ENCODE data around the gene IFNA8. TPM values are rescaled to one million over a fixed set of nuclear protein-coding genes. Genes with fewer than 3 reads are reported as not detected.

Gene IFNA8
- total RNA-seq, 1 experiment from 2014 or later, result not detected

DNA sequence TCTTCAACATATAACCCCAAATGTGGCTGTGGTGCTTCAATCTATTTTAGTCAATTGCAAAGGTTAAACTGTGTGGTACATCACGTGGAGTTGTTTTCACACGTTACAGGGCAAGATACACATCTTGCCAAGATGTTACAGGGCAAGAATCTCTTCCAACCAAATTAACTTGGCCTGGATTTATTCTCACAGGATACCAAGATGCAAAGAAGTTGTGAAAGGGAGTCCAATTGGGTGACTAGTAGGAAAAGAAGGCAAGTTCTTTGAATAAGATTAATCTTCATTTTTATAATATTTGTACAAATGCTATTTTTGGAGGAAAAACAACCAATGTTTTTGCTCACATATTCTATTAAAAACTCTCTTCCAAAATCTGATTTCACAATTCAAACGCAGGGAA is 4.8 kb upstream of the IFNA8 start:
- Histone ChIP-seq H3T11ph (ENCODE audit: low read length) (no peak overlapping the region), H3K27me3 (ENCODE audit: insufficient read depth, low read length) (peaks cover 6% of the 10 kb centered on the region; the same call in 1 of the 2 replicates), H3K18ac (ENCODE audit: insufficient read length, low read depth, low read length) (no peak overlapping the region), H3K9me3 (ENCODE audit: control insufficient read depth, low read depth, low read length) (no peaks in the 10 kb centered on the region), H3K23ac (ENCODE audit: insufficient read length, low read depth, low read length) (no peak overlapping the region), H3K27ac (ENCODE audit: insufficient read length, low read depth, low read length) (no peak overlapping the region), H3K79me1 (ENCODE audit: insufficient read depth, low read depth, low read length, poor library complexity, severe bottlenecking) (no peaks in the 10 kb centered on the region), H3K4ac (ENCODE audit: low read depth, low read length) (no peak overlapping the region), H4K8ac (replicated peaks; ENCODE audit: insufficient read length, low read depth, low read length) (no peak overlapping the region), H2BK20ac (ENCODE audit: low read depth, low read length, poor library complexity, severe bottlenecking) (no peak overlapping the region), H3K9ac (ENCODE audit: extremely low read depth, insufficient read length, low read length) (no peak overlapping the region), H3K4me1 (ENCODE audit: insufficient read depth, low read length) (no peaks in the 10 kb centered on the region), H2BK120ac (ENCODE audit: low read depth, low read length, poor library complexity, severe bottlenecking) (no peak overlapping the region), H2AK5ac (ENCODE audit: insufficient read length, low read length) (no peak overlapping the region), H3K56ac (ENCODE audit: insufficient read length, low read depth, low read length) (no peak overlapping the region), H4K5ac (ENCODE audit: insufficient read length, low read depth, low read length) (no peak overlapping the region), H3K14ac (ENCODE audit: insufficient read depth, low read length) (no peak overlapping the region), H3K79me2 (ENCODE audit: insufficient read depth, low read length) (no peaks in the 10 kb centered on the region), H4K91ac (ENCODE audit: insufficient read length, low read depth, low read length) (no peak overlapping the region), H3K4me2 (ENCODE audit: insufficient read depth, insufficient read length, low read length) (no peak overlapping the region), H3K23me2 (ENCODE audit: insufficient read length, low read depth, low read length, poor library complexity, severe bottlenecking) (no peaks in the 10 kb centered on the region), H2BK12ac (ENCODE audit: insufficient read length, low read depth, low read length) (no peak overlapping the region), H4K20me1 (ENCODE audit: control insufficient read depth, insufficient read depth, insufficient read length) (no peaks in the 10 kb centered on the region), H2AFZ (ENCODE audit: low read length) (no peak overlapping the region), H2BK5ac (ENCODE audit: insufficient read length, low read length) (no peak overlapping the region), H2BK15ac (ENCODE audit: low read depth, low read length) (no peak overlapping the region)
- WGBS (ENCODE audit: extremely low coverage, insufficient read length, low lambda C conversion rate), result no CpG with 5 or more reads among the region's 3 CpGs
- H3K4me1 Mint-ChIP-seq, result peaks cover 5 to 6% of the 10 kb centered on the region in 2 experiments
- peaks cover 59% of the 10 kb centered on the region for H3K27me3 Mint-ChIP-seq (ENCODE audit: low read depth)
- TF ChIP-seq, protein P1, sequence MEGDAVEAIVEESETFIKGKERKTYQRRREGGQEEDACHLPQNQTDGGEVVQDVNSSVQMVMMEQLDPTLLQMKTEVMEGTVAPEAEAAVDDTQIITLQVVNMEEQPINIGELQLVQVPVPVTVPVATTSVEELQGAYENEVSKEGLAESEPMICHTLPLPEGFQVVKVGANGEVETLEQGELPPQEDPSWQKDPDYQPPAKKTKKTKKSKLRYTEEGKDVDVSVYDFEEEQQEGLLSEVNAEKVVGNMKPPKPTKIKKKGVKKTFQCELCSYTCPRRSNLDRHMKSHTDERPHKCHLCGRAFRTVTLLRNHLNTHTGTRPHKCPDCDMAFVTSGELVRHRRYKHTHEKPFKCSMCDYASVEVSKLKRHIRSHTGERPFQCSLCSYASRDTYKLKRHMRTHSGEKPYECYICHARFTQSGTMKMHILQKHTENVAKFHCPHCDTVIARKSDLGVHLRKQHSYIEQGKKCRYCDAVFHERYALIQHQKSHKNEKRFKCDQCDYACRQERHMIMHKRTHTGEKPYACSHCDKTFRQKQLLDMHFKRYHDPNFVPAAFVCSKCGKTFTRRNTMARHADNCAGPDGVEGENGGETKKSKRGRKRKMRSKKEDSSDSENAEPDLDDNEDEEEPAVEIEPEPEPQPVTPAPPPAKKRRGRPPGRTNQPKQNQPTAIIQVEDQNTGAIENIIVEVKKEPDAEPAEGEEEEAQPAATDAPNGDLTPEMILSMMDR (conservative IDR thresholded peaks at IDR 0.05), result no peak
- H3K27ac Mint-ChIP-seq, result no peak overlapping the region
- no peaks in the 10 kb centered on the region for H3K36me3 Mint-ChIP-seq (ENCODE audit: insufficient read depth in 1 of 3, low read depth in 3 of 3)
- H3K9me3 Mint-ChIP-seq, result no peaks in the 10 kb centered on the region
- DNase-seq, result no peak
- H3K4me3 Mint-ChIP-seq, result no peak overlapping the region
